HK-2 (cell line): ENCODE results near the gene PHLPP2.
A peak's percentile ranks its signal among the peaks of the same experiment; 100 is the strongest.

ENCODE experiments used
- DNase-seq: peaks from one replicate; pipeline ENCODE4 v3.0.0-alpha.2; 2018; ENCODE audit not compliant: unreplicated experiment

PHLPP2 gene

DNA sequence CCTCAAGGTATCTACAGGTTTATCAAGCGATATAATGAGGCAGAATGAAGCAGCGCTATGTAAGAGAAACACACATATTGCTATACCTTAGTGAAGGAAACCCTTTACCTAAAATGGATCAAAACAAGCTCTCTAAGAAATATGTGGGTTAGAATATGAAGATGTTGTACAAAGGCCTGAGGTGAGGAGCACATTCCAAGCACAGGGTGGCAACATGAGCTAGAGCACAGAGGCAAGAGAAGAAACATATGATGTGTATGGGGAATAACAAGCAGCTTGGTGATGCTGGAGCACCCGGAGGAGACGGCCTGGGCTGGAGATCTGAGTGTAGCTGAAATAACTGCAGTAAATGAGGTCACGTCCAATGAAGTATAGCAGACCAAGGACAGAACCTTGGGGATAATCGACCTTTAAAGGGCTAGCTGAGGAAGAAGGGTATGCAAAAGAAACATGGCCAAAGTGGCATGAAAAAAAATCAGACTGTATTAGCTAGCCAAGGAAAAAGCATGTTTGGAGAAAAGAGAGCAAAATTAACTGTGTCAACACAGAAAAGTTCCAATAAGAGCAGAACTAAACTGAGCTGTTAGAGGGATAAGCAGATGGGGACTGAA is 54.5 kb downstream of the PHLPP2 start:
- no peak for DNase-seq

- no peak for DNase-seq
Observed at GRCh38 chr16:71666928-71667707, 57.4 kb downstream of the PHLPP2 start.

- no peak for DNase-seq
Observed at GRCh38 chr16:71666264-71666663, 58.2 kb downstream of the PHLPP2 start.

- no peak for DNase-seq
Observed at GRCh38 chr16:71659471-71659870, 65.0 kb downstream of the PHLPP2 start.

DNA sequence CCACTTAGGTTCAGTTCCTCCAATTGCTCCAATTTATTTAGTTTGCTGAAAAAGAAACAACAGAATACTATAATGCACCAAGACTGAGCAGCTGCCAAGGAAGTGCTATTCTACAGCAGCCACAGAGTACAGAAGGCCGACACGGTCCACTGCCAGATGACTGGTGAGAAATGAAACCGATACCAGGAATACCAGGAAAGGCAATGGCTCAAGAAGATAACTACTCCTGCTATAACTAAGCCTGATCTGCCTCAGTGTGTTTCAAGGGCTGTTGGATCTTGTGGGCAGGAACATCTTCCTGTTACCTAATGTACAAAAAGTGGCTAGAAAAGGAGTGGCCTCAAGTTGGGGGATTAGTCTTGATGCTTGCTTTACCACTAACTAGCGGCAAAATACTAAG is 65.7 kb downstream of the PHLPP2 start:
- DNase-seq, result peak; percentile 19

DNA sequence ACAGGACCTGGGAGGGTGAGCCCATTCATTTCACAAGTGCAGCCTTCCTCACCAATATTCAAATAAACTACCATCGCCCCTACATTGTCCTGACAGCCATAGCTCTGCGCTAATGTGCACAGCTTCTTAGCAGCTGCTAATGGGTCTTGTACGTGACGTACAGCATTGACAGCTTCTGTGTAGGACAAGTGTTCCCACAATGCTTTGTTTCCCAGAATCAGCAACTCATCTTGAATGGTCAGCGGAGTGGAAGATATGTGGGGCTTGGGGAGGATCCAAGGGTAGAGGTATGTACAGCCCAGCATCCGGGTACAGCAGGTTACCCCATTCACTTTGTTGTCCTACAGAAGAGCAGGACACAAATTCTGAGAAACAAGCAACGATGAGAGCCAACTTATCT is 74.8 kb downstream of the PHLPP2 start:
- no peak for DNase-seq

GRCh38 chr16:71648921-71649320 is 75.6 kb downstream of the PHLPP2 start:
- no peak for DNase-seq

DNA sequence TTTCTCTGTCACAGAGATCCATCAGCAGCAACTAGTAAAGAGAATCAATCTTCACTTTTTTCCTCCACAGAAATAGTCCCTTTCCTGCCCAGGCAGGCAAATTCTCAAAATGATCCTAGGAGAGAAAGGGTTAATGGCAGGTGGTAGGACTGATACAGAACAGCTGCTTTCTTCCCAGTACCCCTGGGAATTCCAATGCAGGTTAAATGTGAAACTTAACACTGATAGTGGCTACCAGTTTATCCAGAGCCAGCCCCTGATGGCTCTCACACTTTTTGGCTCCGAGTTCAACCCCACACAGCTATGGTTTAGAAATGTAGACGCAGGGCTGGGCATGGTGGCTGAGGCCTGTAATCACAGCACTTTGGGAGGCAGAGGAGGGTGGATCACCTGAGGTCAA is 76.3 kb downstream of the PHLPP2 start:
- DNase-seq, result no peak

GRCh38 chr16:71647391-71647790 is 77.1 kb downstream of the PHLPP2 start:
- DNase-seq, result no peak

- DNase-seq, result no peak
Observed at GRCh38 chr16:71645450-71645849, 79.1 kb downstream of the PHLPP2 start.

DNA sequence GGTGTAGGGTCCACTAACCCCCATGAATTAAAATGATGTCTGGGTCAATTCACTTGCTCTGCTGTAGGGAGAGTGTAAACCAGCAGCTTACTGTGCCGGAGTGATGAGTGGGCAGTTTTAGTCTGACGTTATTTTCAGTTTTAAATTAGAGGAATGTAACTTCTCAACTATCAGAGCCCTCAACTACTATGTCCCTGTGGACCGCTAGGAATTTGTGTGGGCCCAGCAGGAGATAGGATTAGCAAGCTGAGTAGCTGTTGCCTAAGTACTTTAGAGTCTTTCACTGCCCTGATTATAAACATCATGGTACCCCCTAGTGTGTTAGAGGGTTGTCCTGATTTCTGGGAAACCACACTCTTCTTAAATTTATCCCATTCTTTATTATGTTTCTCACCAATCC is 87.1 kb downstream of the PHLPP2 start:
- DNase-seq, result no peak

GRCh38 chr16:71635632-71636031 is 88.9 kb downstream of the PHLPP2 start:
- DNase-seq, result no peak

GRCh38 chr16:71631776-71632175 is 92.7 kb downstream of the PHLPP2 start:
- no peak for DNase-seq

- DNase-seq, result no peak
Observed at GRCh38 chr16:71630808-71631207, 93.7 kb downstream of the PHLPP2 start.

- no peak for DNase-seq
Observed at GRCh38 chr16:71629278-71630016, 95.1 kb downstream of the PHLPP2 start.

- peak; percentile 28 for DNase-seq
Observed at GRCh38 chr16:71628810-71629209, 95.7 kb downstream of the PHLPP2 start.

DNA sequence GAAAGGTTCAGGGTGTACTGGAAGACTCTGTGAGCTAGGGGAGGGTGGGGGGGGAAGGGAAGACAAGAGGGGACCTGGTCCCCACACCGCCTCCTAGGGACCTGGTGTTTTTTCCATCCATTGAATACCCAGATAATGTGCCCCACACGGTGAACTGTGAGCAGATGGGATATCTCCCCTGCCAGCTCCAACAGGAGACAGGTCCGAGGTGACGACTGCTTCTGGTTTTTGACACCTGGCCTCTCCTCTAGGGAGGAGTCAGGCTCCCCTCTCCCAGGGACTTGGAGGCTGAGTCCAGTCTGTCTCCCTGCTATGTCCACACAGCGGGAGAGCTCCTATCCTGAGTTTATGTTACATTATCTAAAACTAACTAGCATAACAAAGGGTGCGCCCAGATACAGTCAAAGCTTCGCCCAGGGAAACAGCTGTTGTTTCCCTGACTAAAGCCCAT is 96.7 kb downstream of the PHLPP2 start:
- DNase-seq, result no peak

DNA sequence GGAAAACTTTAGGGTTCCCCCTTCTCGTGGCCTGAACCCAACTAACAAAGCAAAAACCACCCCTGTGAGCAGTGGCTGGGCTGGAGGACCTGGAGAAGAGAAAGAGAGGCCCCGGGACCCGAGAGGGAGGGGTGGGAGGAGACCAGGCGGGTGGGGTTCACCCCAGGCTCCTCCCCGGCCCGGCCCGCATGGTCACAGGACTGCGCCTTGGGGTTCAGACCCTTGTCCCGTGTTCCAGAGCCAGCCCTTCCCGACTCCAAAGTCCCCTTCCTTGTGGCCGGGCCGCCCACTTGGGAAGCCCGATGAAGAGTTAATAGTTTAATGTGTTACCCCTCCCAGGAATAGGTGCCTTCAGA is 97.7 kb downstream of the PHLPP2 start:
- peak; percentile 15 for DNase-seq

- DNase-seq, result peak; percentile 50
Observed at GRCh38 chr16:71626018-71626857, 98.3 kb downstream of the PHLPP2 start, which contains the start of gene MARVELD3. MARVELD3 (plus strand) TSS chr16:71626184; CDS start chr16:71626230, 46 bp downstream.

DNA sequence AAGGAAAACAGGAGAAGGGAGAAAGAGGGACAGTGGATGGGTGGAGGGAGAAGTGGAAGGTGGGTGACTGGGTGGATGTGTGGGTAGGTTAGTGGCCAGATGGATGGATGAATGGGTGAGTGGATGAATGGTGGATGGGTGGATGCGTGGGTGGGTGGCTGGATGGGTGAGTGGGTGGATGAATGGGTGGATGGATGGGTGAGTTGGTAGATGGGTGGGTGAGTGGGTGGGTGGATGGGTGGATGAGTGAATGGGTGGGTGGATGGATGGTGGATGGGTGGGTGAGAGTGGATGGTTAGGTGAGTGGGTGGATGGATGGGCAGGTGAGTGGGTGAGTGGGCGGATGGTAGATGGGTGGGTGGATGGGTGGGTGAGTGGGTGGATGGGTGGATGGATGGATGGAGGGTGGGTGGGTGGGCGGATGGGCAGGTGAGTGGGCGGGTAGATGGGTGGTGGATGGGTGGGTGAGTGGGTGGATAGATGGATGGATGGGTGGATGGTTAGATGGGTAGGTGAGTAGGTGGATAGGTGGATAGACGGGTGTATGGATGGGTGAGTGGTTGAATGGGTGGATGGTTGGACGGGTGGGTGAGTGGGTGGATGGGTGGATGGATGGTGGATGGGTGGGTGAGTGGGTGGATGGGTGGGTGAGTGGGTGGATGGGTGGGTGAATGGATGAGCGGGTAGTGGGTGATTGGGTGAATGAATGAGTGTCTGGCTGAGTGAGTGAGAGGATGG is 99.2 kb downstream of the PHLPP2 start:
- no peak for DNase-seq

GRCh38 chr16:71623597-71623996 is 100.9 kb downstream of the PHLPP2 start:
- no peak for DNase-seq
